Stimulated activated CD8-positive, alpha-beta memory T cell treated with anti-CD3 and anti-CD28 coated beads, Interleukin-2, amount 100 ng/mL, for 48 hours (primary cell): ENCODE measurements around the gene KCNK4.
"Not testable (repeated sequence)": the region's sequence is repeated elsewhere in the genome, so short reads cannot be mapped to it uniquely, and the experiment has no call there.

Source experiments
- DNase-seq, 2 donors: peaks; one replicate each; pipeline ENCODE4 v3.0.0-alpha.2; 2020; ENCODE audit warnings: low read depth in 2 of 2

The KCNK4 gene

GRCh38 chr11:64306876-64307622 is 15.9 kb downstream of the KCNK4 start:
- DNase-seq: no peak

GRCh38 chr11:64307795-64308194 is 16.7 kb downstream of the KCNK4 start:
- not testable (repeated sequence) for DNase-seq

GRCh38 chr11:64312947-64313346 is 21.8 kb downstream of the KCNK4 start:
- DNase-seq: no peak

GRCh38 chr11:64313491-64314145 is 22.5 kb downstream of the KCNK4 start:
- DNase-seq: no peak

- DNase-seq: no peak
Measured at GRCh38 chr11:64314146-64314804, 23.2 kb downstream of the KCNK4 start.

GRCh38 chr11:64314805-64315561 is 23.9 kb downstream of the KCNK4 start:
- DNase-seq: no peak

GRCh38 chr11:64315667-64316526 is 24.8 kb downstream of the KCNK4 start:
- DNase-seq: not testable (repeated sequence)

- DNase-seq: no peak
Measured at GRCh38 chr11:64316672-64317324, 25.7 kb downstream of the KCNK4 start.

GRCh38 chr11:64317325-64317960 is 26.3 kb downstream of the KCNK4 start, which contains the start of gene TRMT112:
TRMT112 (minus strand) TSS chr11:64317559; CDS start chr11:64317526, 33 bp downstream.
- peak; percentile 87 to 95 for DNase-seq

- DNase-seq: peak; percentile 89 to 93
Measured at GRCh38 chr11:64317961-64318765, 27.1 kb downstream of the KCNK4 start, which contains the start of gene PRDX5. PRDX5 (plus strand) TSS chr11:64318121; CDS start chr11:64318216, 95 bp downstream.

- DNase-seq: no peak
Measured at GRCh38 chr11:64318766-64319761, 28.0 kb downstream of the KCNK4 start.

GRCh38 chr11:64320556-64320955 is 29.5 kb downstream of the KCNK4 start:
- no peak for DNase-seq

- no peak for DNase-seq
Measured at GRCh38 chr11:64321026-64321425, 29.9 kb downstream of the KCNK4 start.

GRCh38 chr11:64321533-64321932 is 30.4 kb downstream of the KCNK4 start:
- no peak for DNase-seq

GRCh38 chr11:64322925-64323260 is 31.8 kb downstream of the KCNK4 start:
- no peak for DNase-seq

GRCh38 chr11:64323373-64323772 is 32.3 kb downstream of the KCNK4 start:
- DNase-seq: no peak

- DNase-seq: not testable (repeated sequence)
Measured at GRCh38 chr11:64323984-64324383, 32.9 kb downstream of the KCNK4 start.
